Measurements from ENCODE around the gene BMP8A. TPM values are rescaled to one million over a fixed set of nuclear protein-coding genes. Genes with fewer than 3 reads are reported as not detected.

Gene BMP8A
- polyA plus RNA-seq, 1 donor (not counting 4 experiments of a cell fraction or from before 2014, with no cell fraction given), result not detected

GRCh38 chr1:39472826-39473225 is 18.6 kb upstream of the BMP8A start:
- Histone ChIP-seq H3K27ac (ENCODE audit: control insufficient read depth, insufficient read depth, low read length) (no peak overlapping the region), H3K27me3 (ENCODE audit: control insufficient read depth, extremely low read depth, insufficient read depth, low read length) (no peaks in the 10 kb centered on the region), H3K9ac (ENCODE audit: control insufficient read depth, extremely low read depth, insufficient read depth, low read length) (no peak overlapping the region), H3K9me3 (ENCODE audit: control insufficient read depth, low read depth, low read length) (no peaks in the 10 kb centered on the region), H2AFZ (ENCODE audit: control insufficient read depth, low read length) (no peak overlapping the region), H3K36me3 (ENCODE audit: control insufficient read depth in 2 of 2, extremely low read depth in 1 of 2, insufficient read depth in 2 of 2, low read length in 2 of 2) (peaks cover 26 to 36% of the 10 kb centered on the region in 2 experiments), H3K9me1 (ENCODE audit: control insufficient read depth, extremely low read depth, insufficient read depth, low read length) (no peaks in the 10 kb centered on the region), H3K79me2 (ENCODE audit: control insufficient read depth, insufficient read depth, low read length) (no peaks in the 10 kb centered on the region), H3K4me2 (ENCODE audit: control insufficient read depth, extremely low read depth, insufficient read depth, low read depth, low read length) (no peak overlapping the region), H3K4me1 (ENCODE audit: control insufficient read depth, extremely low read depth, insufficient read depth, low read length) (no peaks in the 10 kb centered on the region), H3K4me3 (ENCODE audit: control insufficient read depth in 2 of 3, extremely low read depth in 1 of 3, insufficient read depth in 2 of 3, low read depth in 1 of 3, low read length in 3 of 3) (no peak overlapping the region), H4K20me1 (ENCODE audit: control insufficient read depth, extremely low read depth, insufficient read depth, low read length) (peaks cover 2% of the 10 kb centered on the region)
- FAIRE-seq, result no peak
- TF ChIP-seq CTCF (optimal IDR thresholded peaks at IDR 0.05 in 1 of 3, IDR thresholded peaks at IDR 0.05 in 1 of 3, conservative IDR thresholded peaks at IDR 0.05 in 1 of 3; ENCODE audit: extremely low read depth in 1 of 3, insufficient read depth in 2 of 3, low read length in 3 of 3), result no peak
- TF ChIP-seq EZH2 (IDR thresholded peaks at IDR 0.05; ENCODE audit: low read length), result no peak
- dilution Hi-C loops (cut with MboI; ENCODE audit: extremely low pct_ligation_motif_present, low sequenced_read_pairs), result no loop called here
- DNase-seq (ENCODE audit: low read depth, low spot score), result no peak

- Histone ChIP-seq H3K4me3 (ENCODE audit: control insufficient read depth in 2 of 3, extremely low read depth in 1 of 3, insufficient read depth in 2 of 3, low read depth in 1 of 3, low read length in 3 of 3) (no peak overlapping the region), H3K9ac (ENCODE audit: control insufficient read depth, extremely low read depth, insufficient read depth, low read length) (no peak overlapping the region), H3K4me1 (ENCODE audit: control insufficient read depth, extremely low read depth, insufficient read depth, low read length) (no peaks in the 10 kb centered on the region), H3K79me2 (ENCODE audit: control insufficient read depth, insufficient read depth, low read length) (no peaks in the 10 kb centered on the region), H3K9me3 (ENCODE audit: control insufficient read depth, low read depth, low read length) (no peaks in the 10 kb centered on the region), H3K9me1 (ENCODE audit: control insufficient read depth, extremely low read depth, insufficient read depth, low read length) (no peaks in the 10 kb centered on the region), H3K27ac (ENCODE audit: control insufficient read depth, insufficient read depth, low read length) (no peak overlapping the region), H3K36me3 (ENCODE audit: control insufficient read depth in 2 of 2, extremely low read depth in 1 of 2, insufficient read depth in 2 of 2, low read length in 2 of 2) (peaks cover 26 to 36% of the 10 kb centered on the region in 2 experiments), H2AFZ (ENCODE audit: control insufficient read depth, low read length) (no peak overlapping the region), H4K20me1 (ENCODE audit: control insufficient read depth, extremely low read depth, insufficient read depth, low read length) (peaks cover 2% of the 10 kb centered on the region), H3K27me3 (ENCODE audit: control insufficient read depth, extremely low read depth, insufficient read depth, low read length) (no peaks in the 10 kb centered on the region), H3K4me2 (ENCODE audit: control insufficient read depth, extremely low read depth, insufficient read depth, low read depth, low read length) (no peak overlapping the region)
- DNase-seq (ENCODE audit: low read depth, low spot score) (no peak), FAIRE-seq (no peak)
- dilution Hi-C loops (cut with MboI; ENCODE audit: extremely low pct_ligation_motif_present, low sequenced_read_pairs), result no loop called here
- TF ChIP-seq CTCF (optimal IDR thresholded peaks at IDR 0.05 in 1 of 3, IDR thresholded peaks at IDR 0.05 in 1 of 3, conservative IDR thresholded peaks at IDR 0.05 in 1 of 3; ENCODE audit: extremely low read depth in 1 of 3, insufficient read depth in 2 of 3, low read length in 3 of 3) (no peak), EZH2 (IDR thresholded peaks at IDR 0.05; ENCODE audit: low read length) (no peak)
Measured at GRCh38 chr1:39473324-39473723, 18.1 kb upstream of the BMP8A start.

All from keratinocyte (primary cell).